Activated CD8-positive, alpha-beta memory T cell treated with anti-CD3 and anti-CD28 coated beads, Interleukin-2, amount 10 ng/mL, durations not matched to agents 7 days and 5 days (primary cell): ENCODE data around the gene FBXL17. TPM values are rescaled to one million over a fixed set of nuclear protein-coding genes. Genes with fewer than 3 reads are reported as not detected.

Experiments used
- ATAC-seq: fragments of 150-1000 bp; cut with Tn5 transposase; one replicate; pipeline ENCODE4 v1.10.0; 2021; ENCODE audit warnings: moderate library complexity
- CTCF ChIA-PET: fragments of 350-600 bp; sonication (Branson Sonifier 250); formaldehyde crosslinking; loops from one replicate; lab custom pipeline; 2021; ENCODE audit warnings: antibody characterized with exemption; lab: Charles Lee
- DNase-seq: peaks from one replicate; pipeline ENCODE4 v3.0.0-alpha.2; 2020
- H3K27ac Mint-ChIP-seq: one replicate; pipeline ENCODE4 v1.8.0; 2021; ENCODE audit warnings: mild to moderate bottlenecking, mixed read lengths
- H3K27me3 Mint-ChIP-seq: one replicate; pipeline ENCODE4 v1.8.0; 2021; ENCODE audit warnings: mixed read lengths
- H3K36me3 Mint-ChIP-seq: one replicate; pipeline ENCODE4 v1.8.0; 2021; ENCODE audit warnings: mild to moderate bottlenecking, mixed read lengths
- H3K4me1 Mint-ChIP-seq: one replicate; pipeline ENCODE4 v1.8.0; 2021; ENCODE audit warnings: mixed read lengths
- H3K4me3 Mint-ChIP-seq: one replicate; pipeline ENCODE4 v1.8.0; 2021; ENCODE audit warnings: mild to moderate bottlenecking, moderate library complexity, mixed read lengths
- H3K9me3 Mint-ChIP-seq: one replicate; pipeline ENCODE4 v1.8.0; 2022; ENCODE audit warnings: low read depth, mixed read lengths
- total RNA-seq, 2 experiments: library from RNA; stranded (reverse); gene quantifications; one replicate each; pipeline ENCODE4 v1.2.3, GENCODE V29; 2021

The FBXL17 gene
- total RNA-seq, 2 experiments from 2014 or later, result 6.6 to 10.9 TPM

GRCh38 chr5:107919361-107919760 lies 462.5 kb downstream of the FBXL17 start:
- Mint-ChIP-seq H3K4me1 (peaks cover 35% of the 10 kb centered on the region), H3K27me3 (no peaks in the 10 kb centered on the region), H3K4me3 (no peak overlapping the region), H3K27ac (peak overlapping the region; percentile 5), H3K36me3 (peaks cover 5% of the 10 kb centered on the region), H3K9me3 (no peaks in the 10 kb centered on the region)
- CTCF ChIA-PET, result no interaction called here
- ATAC-seq (no peak), DNase-seq (no peak)

DNA sequence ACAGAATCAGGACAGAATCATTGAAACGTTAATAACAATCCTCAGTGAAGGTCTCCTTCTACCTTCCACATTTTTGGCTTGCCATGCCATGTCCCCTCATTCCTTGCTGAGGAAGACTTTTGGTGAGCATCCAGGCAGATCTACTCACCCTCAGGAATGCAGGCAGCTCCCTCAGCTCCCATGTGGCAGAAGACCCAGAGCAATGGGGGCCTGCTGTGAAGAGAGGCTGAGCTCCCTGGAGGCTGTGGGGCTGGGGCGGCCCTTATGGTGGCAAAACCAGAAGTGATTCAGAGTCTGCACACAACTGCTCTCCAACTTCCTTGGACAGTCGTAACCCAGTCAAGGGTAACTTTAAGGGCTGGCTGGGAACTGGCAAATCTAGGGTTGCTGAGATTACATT lies 463.9 kb downstream of the FBXL17 start:
- Mint-ChIP-seq H3K27me3 (no peaks in the 10 kb centered on the region), H3K36me3 (peaks cover 5% of the 10 kb centered on the region), H3K4me1 (peaks cover 35% of the 10 kb centered on the region), H3K27ac (no peak overlapping the region), H3K9me3 (no peaks in the 10 kb centered on the region), H3K4me3 (no peak overlapping the region)
- ATAC-seq (no peak), DNase-seq (no peak)
- CTCF ChIA-PET, result interaction anchor here (0.7 kb wide), 1 partner anchor 108 kb away, joined by 3 read pairs; no protein-coding TSS in a partner anchor

DNA sequence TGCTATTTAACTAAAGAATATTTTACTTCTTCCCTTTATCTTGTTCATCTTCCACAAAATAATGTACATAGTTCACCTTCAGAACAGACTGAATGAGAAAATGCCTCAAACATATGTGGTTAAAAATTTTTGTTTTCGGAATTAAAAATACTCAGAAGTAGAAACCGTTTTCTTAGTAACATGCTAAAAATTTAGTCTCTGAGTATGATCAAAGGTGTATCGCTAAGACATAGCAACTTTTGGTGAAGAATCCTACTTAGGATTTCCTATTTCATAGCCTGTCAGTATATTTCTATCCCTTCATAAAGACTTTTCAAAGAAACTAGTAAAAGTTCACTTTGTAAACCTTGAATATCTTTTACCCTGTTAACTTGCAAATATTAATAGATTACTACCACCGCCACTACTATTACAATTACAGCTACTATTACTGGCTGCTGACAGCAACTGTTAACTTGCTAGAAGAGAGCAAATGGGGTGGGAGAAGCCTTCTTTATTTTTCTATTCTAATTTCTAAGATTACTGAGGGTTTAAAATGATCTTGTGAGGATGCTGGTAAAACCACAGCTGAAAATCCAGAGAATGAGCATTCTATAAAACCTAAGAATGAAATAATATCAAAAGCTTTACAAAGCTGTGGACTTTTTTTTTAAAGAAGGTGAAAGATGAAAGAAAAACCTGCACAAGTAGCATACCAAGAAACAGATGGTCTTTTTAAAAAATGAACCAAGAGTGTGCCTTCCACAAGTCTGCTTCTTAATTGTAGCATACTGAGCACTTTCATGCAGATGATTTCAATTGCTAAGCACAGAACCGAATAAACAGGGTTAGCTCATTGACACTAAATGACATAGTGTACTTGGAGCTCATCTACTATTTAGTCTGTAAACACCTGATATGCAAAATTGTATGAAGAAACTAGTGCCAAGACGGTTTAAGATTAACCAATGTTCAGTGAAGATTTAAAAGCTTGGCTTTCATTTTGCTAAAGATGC lies 464.9 kb downstream of the FBXL17 start:
- H3K9me3 Mint-ChIP-seq, result no peaks in the 10 kb centered on the region
- H3K4me3 Mint-ChIP-seq, result no peak overlapping the region
- CTCF ChIA-PET, result no interaction called here
- DNase-seq (no peak), ATAC-seq (no peak)
- no peaks in the 10 kb centered on the region for H3K27me3 Mint-ChIP-seq
- H3K36me3 Mint-ChIP-seq, result peaks cover 3% of the 10 kb centered on the region
- H3K27ac Mint-ChIP-seq, result peak overlapping the region; percentile 20
- H3K4me1 Mint-ChIP-seq, result peaks cover 35% of the 10 kb centered on the region

GRCh38 chr5:107915176-107915812 lies 466.6 kb downstream of the FBXL17 start:
- CTCF ChIA-PET, result no interaction called here
- Mint-ChIP-seq H3K27me3 (no peaks in the 10 kb centered on the region), H3K27ac (no peak overlapping the region), H3K4me1 (peaks cover 30% of the 10 kb centered on the region), H3K9me3 (no peaks in the 10 kb centered on the region), H3K36me3 (peaks cover under 1% of the 10 kb centered on the region), H3K4me3 (no peak overlapping the region)
- DNase-seq, result no peak
- ATAC-seq, result no peak

- H3K27ac Mint-ChIP-seq, result no peak overlapping the region
- no peaks in the 10 kb centered on the region for H3K9me3 Mint-ChIP-seq
- H3K4me3 Mint-ChIP-seq, result no peak overlapping the region
- CTCF ChIA-PET, result no interaction called here
- no peak for DNase-seq
- peaks cover 13% of the 10 kb centered on the region for H3K4me1 Mint-ChIP-seq
- H3K36me3 Mint-ChIP-seq, result no peaks in the 10 kb centered on the region
- H3K27me3 Mint-ChIP-seq, result no peaks in the 10 kb centered on the region
- ATAC-seq, result no peak
Observed at GRCh38 chr5:107913494-107913893, 468.4 kb downstream of the FBXL17 start.

GRCh38 chr5:107900721-107901120 lies 481.2 kb downstream of the FBXL17 start:
- Mint-ChIP-seq H3K4me1 (no peaks in the 10 kb centered on the region), H3K9me3 (no peaks in the 10 kb centered on the region), H3K27ac (no peak overlapping the region), H3K36me3 (peaks cover 2% of the 10 kb centered on the region), H3K27me3 (no peaks in the 10 kb centered on the region), H3K4me3 (no peak overlapping the region)
- CTCF ChIA-PET, result no interaction called here
- DNase-seq (no peak), ATAC-seq (no peak)

DNA sequence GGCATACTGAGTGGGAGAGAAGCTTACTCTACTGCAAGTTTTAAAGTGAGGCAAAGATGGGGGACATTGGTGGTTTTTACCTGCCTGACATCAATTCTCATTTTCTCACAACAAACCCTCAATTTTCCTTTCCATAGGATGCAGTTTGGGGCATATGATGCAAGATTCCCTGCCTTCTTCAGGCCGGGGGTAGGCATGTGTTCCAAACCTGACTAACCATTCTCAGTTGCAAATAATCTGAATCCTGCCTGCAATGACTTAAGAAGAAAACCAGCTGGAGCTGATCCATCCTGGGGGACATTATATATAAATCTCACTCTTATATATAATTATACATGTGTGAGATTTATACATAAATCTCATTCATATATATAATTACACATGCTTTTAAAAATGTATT lies 487.5 kb downstream of the FBXL17 start:
- H3K27me3 Mint-ChIP-seq, result no peaks in the 10 kb centered on the region
- CTCF ChIA-PET, result no interaction called here
- no peak for ATAC-seq
- no peak overlapping the region for H3K4me3 Mint-ChIP-seq
- H3K9me3 Mint-ChIP-seq, result no peaks in the 10 kb centered on the region
- H3K4me1 Mint-ChIP-seq, result no peaks in the 10 kb centered on the region
- no peak for DNase-seq
- no peak overlapping the region for H3K27ac Mint-ChIP-seq
- H3K36me3 Mint-ChIP-seq, result peaks cover 2% of the 10 kb centered on the region

GRCh38 chr5:107893642-107894041 lies 488.3 kb downstream of the FBXL17 start:
- Mint-ChIP-seq H3K27ac (no peak overlapping the region), H3K36me3 (no peaks in the 10 kb centered on the region), H3K27me3 (no peaks in the 10 kb centered on the region), H3K4me3 (no peak overlapping the region), H3K4me1 (no peaks in the 10 kb centered on the region), H3K9me3 (no peaks in the 10 kb centered on the region)
- CTCF ChIA-PET, result no interaction called here
- ATAC-seq (no peak), DNase-seq (no peak)

GRCh38 chr5:107889387-107889786 lies 492.5 kb downstream of the FBXL17 start:
- ATAC-seq, result no peak
- Mint-ChIP-seq H3K36me3 (no peaks in the 10 kb centered on the region), H3K4me3 (no peak overlapping the region), H3K27me3 (no peaks in the 10 kb centered on the region), H3K27ac (no peak overlapping the region), H3K4me1 (peaks cover 3% of the 10 kb centered on the region), H3K9me3 (no peaks in the 10 kb centered on the region)
- CTCF ChIA-PET, result no interaction called here
- DNase-seq, result no peak

- Mint-ChIP-seq H3K9me3 (no peaks in the 10 kb centered on the region), H3K36me3 (no peaks in the 10 kb centered on the region), H3K4me3 (no peak overlapping the region), H3K27ac (no peak overlapping the region), H3K27me3 (no peaks in the 10 kb centered on the region), H3K4me1 (peaks cover 3% of the 10 kb centered on the region)
- DNase-seq (no peak), ATAC-seq (no peak)
- CTCF ChIA-PET, result no interaction called here
Observed at GRCh38 chr5:107888541-107888940, 493.4 kb downstream of the FBXL17 start.

- H3K27me3 Mint-ChIP-seq, result no peaks in the 10 kb centered on the region
- no peak overlapping the region for H3K4me3 Mint-ChIP-seq
- DNase-seq (no peak), ATAC-seq (no peak)
- no peaks in the 10 kb centered on the region for H3K9me3 Mint-ChIP-seq
- CTCF ChIA-PET, result no interaction called here
- no peak overlapping the region for H3K27ac Mint-ChIP-seq
- H3K36me3 Mint-ChIP-seq, result no peaks in the 10 kb centered on the region
- peaks cover 3% of the 10 kb centered on the region for H3K4me1 Mint-ChIP-seq
Observed at GRCh38 chr5:107887166-107887943, 494.5 kb downstream of the FBXL17 start.

DNA sequence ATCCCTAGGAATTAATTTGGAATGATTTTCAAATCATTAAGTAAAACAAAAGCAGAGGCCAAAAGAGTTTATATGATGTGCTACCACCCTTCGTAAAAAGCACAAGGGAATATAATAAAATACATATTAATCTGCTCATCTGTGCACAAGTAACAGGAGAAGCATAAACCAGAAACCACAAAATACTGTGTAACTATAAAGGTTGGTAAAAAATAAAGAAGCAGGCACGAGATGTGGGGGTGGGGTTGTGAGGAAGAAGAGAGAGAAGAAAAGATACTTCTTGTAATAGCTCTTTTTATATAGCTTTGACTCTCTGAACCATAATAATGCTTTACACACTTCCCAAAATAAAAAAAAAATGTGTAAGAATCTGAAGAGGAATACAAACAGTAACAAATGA lies 496.3 kb downstream of the FBXL17 start:
- DNase-seq, result no peak
- Mint-ChIP-seq H3K4me3 (no peak overlapping the region), H3K9me3 (no peaks in the 10 kb centered on the region), H3K27ac (no peak overlapping the region), H3K27me3 (no peaks in the 10 kb centered on the region), H3K4me1 (peaks cover 3% of the 10 kb centered on the region), H3K36me3 (no peaks in the 10 kb centered on the region)
- CTCF ChIA-PET, result no interaction called here
- no peak for ATAC-seq

- CTCF ChIA-PET, result no interaction called here
- Mint-ChIP-seq H3K27me3 (no peaks in the 10 kb centered on the region), H3K36me3 (no peaks in the 10 kb centered on the region), H3K4me1 (peaks cover 3% of the 10 kb centered on the region), H3K4me3 (no peak overlapping the region), H3K9me3 (no peaks in the 10 kb centered on the region), H3K27ac (no peak overlapping the region)
- ATAC-seq, result no peak
- no peak for DNase-seq
Observed at GRCh38 chr5:107884871-107885270, 497.0 kb downstream of the FBXL17 start.
